NCI-H1048 (cell line): ENCODE measurements around the gene CD2.

Experiments
- DNase-seq: peaks from one replicate; lab custom pipeline; 2025; lab: John Stamatoyannopoulos, UW

The CD2 gene

DNA sequence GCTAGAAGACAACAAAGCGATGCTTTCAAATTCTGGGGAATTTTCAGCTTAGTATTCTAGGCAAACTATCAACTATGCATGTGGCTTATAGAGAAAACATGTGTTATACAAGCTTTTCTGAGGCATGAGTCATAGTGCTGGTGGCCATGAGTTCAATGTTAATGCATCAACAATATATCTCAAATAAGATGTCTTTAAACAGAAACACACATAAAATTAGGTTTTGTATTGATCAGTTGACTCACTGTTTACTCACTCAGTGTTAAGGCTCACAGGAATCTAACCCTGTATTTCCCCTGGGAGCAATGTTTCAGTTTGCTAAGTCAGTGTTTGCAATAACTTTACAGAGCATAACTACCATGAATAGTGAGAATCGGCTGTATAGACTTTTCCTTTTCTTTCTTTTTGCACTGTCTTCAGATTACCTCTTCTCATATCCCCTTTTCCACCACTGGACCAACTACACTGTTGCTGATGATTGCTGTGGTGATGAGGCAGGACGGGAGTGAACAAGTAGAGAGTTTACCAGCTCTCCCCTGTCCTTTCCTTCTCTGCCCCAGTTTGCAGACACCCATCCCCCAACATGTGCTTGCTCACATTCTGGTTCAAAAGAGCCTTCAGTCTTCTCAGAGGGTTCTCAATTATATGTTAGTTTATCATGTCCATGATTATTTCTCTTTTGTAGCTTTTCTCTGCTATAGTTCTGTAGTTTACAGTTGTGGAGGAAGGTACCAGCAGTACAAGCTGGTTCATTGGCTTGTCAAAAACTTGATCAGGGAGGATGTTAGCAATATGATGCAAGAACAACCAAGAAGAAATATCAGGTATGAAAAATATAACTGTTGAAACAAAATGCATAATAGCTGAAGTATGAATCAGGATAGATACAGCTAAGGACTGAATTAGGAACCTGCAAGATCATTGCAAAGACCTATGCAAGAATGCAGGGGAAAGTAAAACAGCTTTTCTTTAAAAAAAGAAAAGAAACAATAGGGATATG lies 23.9 kb downstream of the CD2 start:
- no peak for DNase-seq

DNA sequence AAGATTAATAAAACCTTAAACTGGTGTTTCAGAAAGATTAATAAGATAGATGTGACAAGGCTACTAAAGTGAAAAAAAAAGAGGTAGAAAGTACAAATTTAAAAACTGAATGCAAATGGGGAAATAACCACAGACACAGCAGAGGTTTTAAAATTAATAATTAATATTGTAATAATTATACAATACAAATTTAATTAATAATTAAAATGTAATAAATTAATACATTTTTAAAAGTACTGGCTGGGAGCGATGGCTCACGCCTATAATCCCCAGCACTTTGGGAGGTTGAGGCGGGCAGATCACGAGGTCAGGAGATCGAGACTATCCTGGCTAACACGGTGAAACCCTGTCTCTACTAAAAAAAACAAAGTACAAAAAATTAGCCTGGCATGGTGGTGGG lies 26.8 kb downstream of the CD2 start:
- no peak for DNase-seq

DNA sequence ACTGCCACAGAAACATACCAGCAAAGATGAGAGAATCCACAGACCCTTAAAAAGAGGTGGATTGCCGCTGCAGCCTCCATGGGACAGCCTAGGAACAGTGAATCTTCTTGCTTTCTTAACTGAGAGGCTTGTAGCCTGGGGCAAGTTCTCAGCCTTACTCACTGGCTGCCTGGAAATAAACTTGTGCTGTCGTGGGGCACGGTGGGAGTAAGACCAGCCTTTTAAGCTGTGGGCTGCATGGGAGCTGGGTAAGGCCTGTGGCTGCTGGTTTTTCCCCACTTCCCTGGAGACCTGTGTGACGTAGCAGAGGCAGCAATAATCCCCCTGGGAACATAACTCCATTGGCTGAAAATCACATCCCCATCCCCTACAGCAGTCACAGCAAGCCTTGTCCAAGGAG lies 30.8 kb downstream of the CD2 start:
- DNase-seq = no peak

DNA sequence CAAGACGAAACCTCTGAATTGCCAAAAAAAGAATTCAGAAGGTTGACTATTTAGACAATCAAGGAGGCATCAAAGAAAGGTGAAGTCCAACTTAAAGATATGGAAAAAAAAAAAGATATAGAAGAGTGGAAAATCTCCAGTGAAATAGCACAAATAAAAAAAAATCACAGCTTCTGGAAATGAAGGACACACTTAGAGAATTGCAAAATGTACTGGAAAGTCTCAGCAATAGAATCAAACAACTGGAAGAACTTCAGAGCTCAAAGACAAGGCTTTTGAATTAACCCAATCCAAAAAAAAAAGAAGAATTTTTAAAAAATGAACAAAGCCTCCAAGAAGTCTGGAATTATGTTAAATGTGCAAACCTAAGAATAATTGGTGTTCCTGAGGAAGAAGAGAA lies 31.8 kb downstream of the CD2 start:
- no peak for DNase-seq

- DNase-seq = no peak
These were observed 37.5 kb downstream of the CD2 start for GRCh38 chr1:116791727-116792126.

DNA sequence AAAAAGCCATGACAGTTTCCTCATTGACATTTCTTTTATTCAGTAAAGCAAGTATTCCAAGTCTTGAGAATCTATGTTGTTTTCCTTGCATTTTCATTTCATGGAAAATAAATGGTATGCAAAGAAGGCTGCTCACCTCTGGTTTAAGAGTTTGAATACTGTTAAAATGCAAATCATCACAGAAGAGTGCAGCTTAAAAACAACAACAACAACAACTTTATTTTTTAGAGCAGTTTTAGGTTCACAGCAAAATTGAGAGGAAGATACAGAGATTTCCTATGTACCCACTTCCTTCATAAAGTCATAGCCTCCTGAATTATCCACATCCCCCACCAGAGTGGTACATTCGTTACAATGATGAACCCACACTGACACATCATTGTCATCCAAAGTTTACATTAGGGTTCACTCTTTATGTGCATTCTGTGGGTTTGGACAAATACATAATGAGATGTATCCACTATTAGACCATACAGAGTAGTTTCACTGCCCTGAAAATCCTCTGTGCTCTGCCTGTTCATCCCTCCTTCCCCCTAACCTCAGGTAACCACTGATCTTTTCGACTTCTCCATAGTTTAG lies 39.2 kb downstream of the CD2 start:
- no peak for DNase-seq

DNA sequence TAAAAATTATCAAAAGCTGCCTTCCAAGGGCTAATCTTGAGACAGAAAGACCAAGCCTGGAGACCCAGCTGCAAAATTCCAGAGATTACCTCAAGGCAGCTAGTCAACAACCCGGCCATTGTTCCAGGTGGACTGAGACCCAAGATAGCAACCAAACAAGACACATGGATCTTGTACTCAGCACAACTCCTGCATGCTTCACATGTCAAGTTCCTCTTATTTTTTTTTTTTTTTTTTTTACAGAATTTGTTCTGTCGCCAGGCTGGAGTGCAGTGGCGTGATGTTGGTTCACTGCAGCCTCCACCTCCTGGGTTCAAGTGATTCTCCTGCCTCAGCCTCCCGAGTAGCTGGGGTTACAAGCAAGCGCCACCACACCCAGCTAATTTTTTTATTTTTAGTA lies 40.1 kb downstream of the CD2 start:
- DNase-seq = no peak

GRCh38 chr1:116794804-116795481 lies 40.7 kb downstream of the CD2 start:
- no peak for DNase-seq

- no peak for DNase-seq
These were observed 41.2 kb downstream of the CD2 start for GRCh38 chr1:116795482-116795829.

DNA sequence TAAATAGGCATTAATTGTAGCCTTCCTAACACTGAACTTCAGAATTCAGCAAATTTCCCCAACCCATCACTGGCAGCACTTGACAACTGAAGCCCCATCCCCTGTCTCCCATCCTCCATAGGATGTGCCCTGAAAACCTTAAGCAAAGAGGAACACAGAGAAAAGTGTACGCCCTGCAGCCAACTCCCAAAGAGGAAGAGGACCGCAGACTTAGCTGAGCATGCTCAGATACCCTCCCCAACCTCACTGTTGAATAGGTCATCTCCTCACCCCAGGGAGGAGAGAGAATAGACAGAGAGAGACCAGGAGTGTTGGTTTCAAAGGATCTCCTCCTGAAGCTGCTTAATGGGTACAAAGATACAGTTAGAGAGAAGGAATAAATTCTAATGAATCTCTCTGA lies 50.5 kb downstream of the CD2 start:
- no peak for DNase-seq

- DNase-seq = no peak
These were observed 51.2 kb downstream of the CD2 start for GRCh38 chr1:116805398-116805797.

DNA sequence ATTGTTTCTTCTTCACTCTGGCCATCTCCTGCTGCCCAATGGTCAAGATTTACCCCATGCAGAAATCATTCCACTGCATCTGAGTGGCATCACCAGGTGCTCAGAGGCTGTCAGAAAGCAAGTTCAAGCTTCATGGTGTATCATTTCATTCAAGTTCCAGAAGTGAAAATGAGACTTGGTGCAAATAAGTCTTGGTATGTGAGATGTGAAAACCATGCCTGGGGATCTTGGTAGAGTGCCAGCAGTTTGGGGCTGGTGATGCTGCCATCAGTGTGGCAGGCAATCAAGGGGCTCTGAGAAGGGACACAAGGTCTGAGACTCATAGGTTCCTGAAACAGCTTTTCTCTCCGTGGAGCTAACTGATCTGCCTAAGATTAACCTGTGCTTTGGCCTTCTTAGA lies 52.0 kb downstream of the CD2 start:
- DNase-seq = no peak

GRCh38 chr1:116806671-116807070 lies 52.4 kb downstream of the CD2 start:
- DNase-seq = no peak

DNA sequence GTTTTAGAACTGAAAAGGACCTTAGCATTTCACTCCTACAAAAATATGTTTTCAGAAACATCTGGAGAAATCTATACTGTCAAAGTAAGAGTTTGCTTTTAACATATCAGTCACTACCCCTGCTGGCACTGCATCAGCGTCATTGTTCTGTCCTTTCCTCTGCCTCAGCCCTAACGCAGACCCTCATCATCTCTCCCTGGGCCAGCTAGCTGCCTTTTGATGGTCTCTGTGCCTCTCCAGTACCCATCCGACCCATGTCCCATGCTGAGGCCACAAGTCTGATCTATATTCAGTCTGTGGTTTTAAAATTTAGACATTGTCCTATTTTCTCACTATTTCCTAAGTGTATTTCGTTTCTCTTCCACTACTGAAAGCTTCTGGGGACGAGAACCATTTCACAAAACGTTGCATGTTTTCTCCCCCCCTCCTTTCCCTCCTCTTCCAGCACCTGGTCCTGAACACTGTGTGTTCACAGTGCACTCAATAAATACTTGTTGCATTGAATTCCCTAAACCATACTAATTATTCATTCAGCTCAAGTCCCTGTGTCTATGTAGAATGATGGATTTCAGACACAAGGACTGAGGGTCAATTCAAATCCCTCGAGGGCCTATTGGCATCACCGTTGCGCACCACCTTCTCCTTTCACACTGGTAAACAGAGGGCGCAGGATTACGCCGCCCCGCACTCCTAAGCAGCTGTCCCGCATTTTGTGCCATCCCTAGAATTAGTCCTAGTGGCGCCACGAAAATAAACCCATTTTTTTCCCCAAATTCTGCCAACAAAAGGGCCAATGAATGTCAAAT lies 53.4 kb downstream of the CD2 start:
- no peak for DNase-seq

DNA sequence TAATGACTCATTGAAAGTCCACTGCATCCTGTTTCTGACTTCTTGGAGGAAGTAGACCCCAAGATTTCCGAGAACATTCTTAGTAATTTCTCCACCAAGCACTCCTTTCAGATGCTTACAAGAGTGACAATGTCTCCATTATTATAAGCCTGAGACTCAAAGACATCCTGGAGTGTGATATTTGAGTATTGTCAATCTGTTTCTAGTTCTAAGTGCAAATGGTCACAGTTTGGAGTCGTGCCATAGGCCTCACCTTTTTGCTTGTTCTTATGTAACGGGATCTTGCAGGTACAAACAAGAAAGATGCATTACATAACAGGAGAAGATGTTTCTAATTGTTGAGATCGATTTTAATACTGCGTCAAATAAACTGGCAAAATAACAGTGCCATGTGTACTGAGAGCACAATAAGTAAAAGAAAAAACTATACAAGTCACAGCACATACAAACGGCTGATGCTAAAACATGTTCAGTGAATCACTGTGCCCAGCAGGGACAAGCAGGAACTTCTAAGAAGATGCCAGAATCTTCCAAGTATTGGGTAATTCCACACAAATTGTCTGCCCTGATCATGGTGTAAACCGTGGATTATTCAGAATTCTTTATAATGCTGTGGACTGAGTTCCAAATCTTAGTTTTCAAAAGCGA lies 54.1 kb downstream of the CD2 start:
- DNase-seq = no peak

GRCh38 chr1:116808848-116809508 lies 54.7 kb downstream of the CD2 start:
- no peak for DNase-seq

DNA sequence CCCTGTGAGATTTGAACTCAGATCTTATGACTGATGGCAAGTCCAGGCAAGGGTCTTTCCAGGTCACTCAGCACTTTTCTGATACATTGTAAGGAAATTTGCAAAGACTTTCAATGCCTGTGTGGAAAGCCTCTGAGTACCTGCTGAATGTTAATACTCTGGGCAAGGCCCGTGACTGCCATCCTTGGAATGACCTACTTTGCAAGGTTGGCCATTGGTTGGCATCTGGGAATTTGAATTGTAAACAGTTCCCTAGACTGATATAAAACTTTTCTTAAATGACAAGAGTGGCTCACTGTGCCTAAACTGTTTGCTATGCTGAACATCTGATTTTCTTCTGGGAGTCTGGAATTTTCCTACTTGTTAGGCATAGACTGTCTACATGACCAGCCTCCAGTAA lies 57.1 kb downstream of the CD2 start:
- no peak for DNase-seq

GRCh38 chr1:116814926-116815723 lies 60.9 kb downstream of the CD2 start:
- DNase-seq = no peak

GRCh38 chr1:116817582-116818064 lies 63.4 kb downstream of the CD2 start:
- DNase-seq = no peak
